MM.1S (cell line): ENCODE results near the gene PTPN18.

ENCODE experiments used
- CTCF ChIP-seq: fragments of 300-600 bp; sonication (generic); IDR thresholded peaks from 2 replicates; pipeline ENCODE4 v1.5.1; 2016; ENCODE audit warnings: antibody characterized with exemption, low read length, mixed read lengths
- EZH2 ChIP-seq: fragments of 300-600 bp; sonication (generic); optimal IDR thresholded peaks from 2 replicates; pipeline ENCODE3; 2017; ENCODE audit warnings: low read depth, mild to moderate bottlenecking, antibody characterized with exemption, low read length, mixed read lengths
- EZH2phosphoT487 ChIP-seq: fragments of 300-600 bp; sonication (generic); IDR thresholded peaks from 2 replicates; pipeline ENCODE4 v1.6.1; 2018; ENCODE audit warnings: antibody characterized with exemption, low read length

DNA sequence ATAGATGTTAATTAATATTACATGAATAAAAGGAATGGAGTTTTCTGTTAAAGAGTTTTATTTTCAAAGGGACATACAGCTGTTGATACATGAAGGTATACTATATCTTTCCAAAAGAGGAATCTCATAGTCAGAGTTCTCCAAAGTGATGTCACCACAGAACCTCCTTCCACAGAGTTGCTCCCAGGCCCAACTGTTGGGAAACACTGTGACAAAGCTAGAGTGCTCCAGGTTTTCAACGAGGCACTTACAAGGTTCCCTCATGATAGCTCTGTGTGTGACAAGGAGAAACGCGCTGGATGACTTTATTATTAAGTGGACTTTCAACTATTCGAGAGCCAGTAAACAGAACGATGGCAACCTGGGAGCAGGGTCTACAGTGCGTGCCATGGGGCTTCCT, 33.5 kb downstream of the PTPN18 start:
- TF ChIP-seq CTCF (no peak), EZH2 (no peak), EZH2phosphoT487 (no peak)
